Natural killer cell treated with Interleukin-12 subunit alpha and Interleukin-12 subunit beta and Interleukin-15 and Interleukin-18, amount 100 ng/mL, for 72 hours (primary cell): Measurements from ENCODE around the gene RPL12. TPM values are rescaled to one million over a fixed set of nuclear protein-coding genes. Genes with fewer than 3 reads are reported as not detected.
A peak's percentile ranks its signal among the peaks of the same experiment; 100 is the strongest.

Source experiments
- ATAC-seq, 2 donors: fragments of 150-1000 bp; cut with Tn5 transposase in 1 of 2; sonication (Bioruptor Pico), chemical (Tn5 transposase) in 1 of 2; 2 replicates each; pipeline ENCODE4 v1.10.0; 2021
- DNase-seq: peaks from one replicate; pipeline ENCODE4 v3.0.0; 2022; ENCODE audit warnings: low spot score
- H3K27ac Mint-ChIP-seq, 2 donors: 1 replicate in 1 of 2; 2 replicates in 1 of 2; pipeline ENCODE4 v1.8.0; 2022; ENCODE audit warnings: mixed read lengths in 2 of 2, mild to moderate bottlenecking in 1 of 2, moderate library complexity in 1 of 2
- H3K27me3 Mint-ChIP-seq, 2 donors: 1 replicate in 1 of 2; 2 replicates in 1 of 2; pipeline ENCODE4 v1.8.0; 2022; ENCODE audit warnings: mixed read lengths in 2 of 2
- H3K36me3 Mint-ChIP-seq: one replicate; pipeline ENCODE4 v1.8.0; 2022; ENCODE audit warnings: mixed read lengths
- H3K4me1 Mint-ChIP-seq, 2 donors: 1 replicate in 1 of 2; 2 replicates in 1 of 2; pipeline ENCODE4 v1.8.0; 2022; ENCODE audit warnings: low read depth in 2 of 2, mixed read lengths in 2 of 2, mild to moderate bottlenecking in 1 of 2
- H3K4me3 Mint-ChIP-seq: one replicate; pipeline ENCODE4 v1.8.0; 2022; ENCODE audit warnings: mixed read lengths
- H3K9me3 Mint-ChIP-seq: 2 replicates; pipeline ENCODE4 v1.8.0; 2022; ENCODE audit warnings: mixed read lengths
- total RNA-seq, 2 donors: library from RNA; stranded (reverse); gene quantifications; one replicate each; pipeline ENCODE4 v1.2.3, GENCODE V29; 2022

Gene RPL12
- total RNA-seq, 2 donors from 2014 or later, result 698 to 1,282 TPM

DNA sequence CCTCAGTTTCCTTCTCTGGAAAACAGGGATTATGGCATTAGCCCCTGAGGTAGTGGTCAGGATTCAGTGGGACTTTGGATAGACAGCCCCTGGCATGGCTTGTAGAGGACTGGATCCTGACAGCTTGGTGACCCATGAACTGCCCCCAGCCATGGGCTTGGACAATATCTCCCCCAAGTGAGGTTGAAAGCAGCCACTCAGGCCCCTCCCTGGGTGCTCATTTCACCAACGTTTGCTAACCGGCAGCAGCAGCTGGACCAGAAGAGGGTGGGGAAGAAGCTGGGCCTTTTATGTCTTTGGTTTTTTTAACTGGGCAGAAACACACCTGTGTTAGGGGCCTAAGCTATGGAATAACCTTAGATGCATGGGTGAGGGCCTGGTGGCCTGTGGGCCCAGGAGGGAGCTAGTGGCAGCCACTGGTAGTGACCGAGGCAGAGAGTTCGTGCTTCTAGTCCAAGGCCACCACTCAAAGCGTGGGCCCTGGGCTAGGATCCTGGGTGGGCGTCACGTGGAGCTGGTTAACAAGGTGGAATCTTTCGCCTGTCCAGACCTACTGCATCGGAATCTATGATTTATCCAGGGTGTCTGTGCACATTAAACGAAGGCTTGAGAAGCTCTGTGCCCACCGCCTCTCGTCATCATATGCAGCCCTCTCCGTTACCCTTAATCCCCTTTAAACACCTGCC lies 52.3 kb downstream of the RPL12 start:
- H3K27me3 Mint-ChIP-seq, result peaks cover 0 to 5% of the 10 kb centered on the region in 2 donors
- H3K9me3 Mint-ChIP-seq, result no peaks in the 10 kb centered on the region
- H3K4me1 Mint-ChIP-seq, result peaks cover 15 to 16% of the 10 kb centered on the region in 2 donors
- no peaks in the 10 kb centered on the region for H3K36me3 Mint-ChIP-seq
- H3K4me3 Mint-ChIP-seq, result peak overlapping the region; percentile 84
- DNase-seq (no peak), ATAC-seq (no peak)
- peak overlapping the region; percentile 60 to 78 for H3K27ac Mint-ChIP-seq

DNA sequence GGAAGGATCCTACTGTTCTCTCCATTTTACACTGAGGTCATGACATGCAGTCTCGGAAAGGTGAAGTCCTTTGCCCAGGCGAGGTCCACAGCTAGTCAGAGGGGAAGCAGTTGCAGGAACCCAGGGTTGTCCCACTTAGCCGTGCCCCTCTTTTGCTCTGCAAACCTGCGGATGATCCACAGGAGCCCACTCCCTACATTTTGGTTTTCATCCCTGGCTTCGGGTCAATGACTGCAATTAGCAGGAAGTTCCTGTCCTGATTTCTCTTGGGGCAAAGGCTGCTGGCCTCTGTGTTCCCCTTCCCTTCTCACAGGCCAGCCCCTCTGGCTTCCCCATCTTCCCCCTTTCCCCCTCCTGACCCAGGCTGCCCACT lies 52.9 kb downstream of the RPL12 start:
- H3K27ac Mint-ChIP-seq, result peak overlapping the region; percentile 60 to 78
- DNase-seq (no peak), ATAC-seq (no peak)
- peak overlapping the region; percentile 84 for H3K4me3 Mint-ChIP-seq
- H3K27me3 Mint-ChIP-seq, result peaks cover 0 to 8% of the 10 kb centered on the region in 2 donors
- no peaks in the 10 kb centered on the region for H3K9me3 Mint-ChIP-seq
- H3K36me3 Mint-ChIP-seq, result no peaks in the 10 kb centered on the region
- peaks cover 15 to 16% of the 10 kb centered on the region in 2 donors for H3K4me1 Mint-ChIP-seq

Other genes starting within 250 kb of the RPL12 start
- gene GARNL3, start 186.6 kb downstream of the RPL12 start, total RNA-seq, result 1 to 10 TPM; 1.2 to 7.4 TPM
- gene SLC2A8, start 54.2 kb downstream of the RPL12 start, total RNA-seq, result 10 to 100 TPM in 1 of 2 donors, 1 to 10 TPM in 1; 8.8 to 16.5 TPM
- 10 to 100 TPM; 14.4 to 16.3 TPM for gene ZNF79, start 27.0 kb downstream of the RPL12 start, total RNA-seq
- 10 to 100 TPM; 17.5 to 34.4 TPM for gene LRSAM1, start 104 bp upstream of the RPL12 start, total RNA-seq
- gene STXBP1, start 160.9 kb upstream of the RPL12 start, total RNA-seq, result 1 to 10 TPM; 4.0 to 8.1 TPM